ENCODE data around the gene PNLIPRP2.

DNA sequence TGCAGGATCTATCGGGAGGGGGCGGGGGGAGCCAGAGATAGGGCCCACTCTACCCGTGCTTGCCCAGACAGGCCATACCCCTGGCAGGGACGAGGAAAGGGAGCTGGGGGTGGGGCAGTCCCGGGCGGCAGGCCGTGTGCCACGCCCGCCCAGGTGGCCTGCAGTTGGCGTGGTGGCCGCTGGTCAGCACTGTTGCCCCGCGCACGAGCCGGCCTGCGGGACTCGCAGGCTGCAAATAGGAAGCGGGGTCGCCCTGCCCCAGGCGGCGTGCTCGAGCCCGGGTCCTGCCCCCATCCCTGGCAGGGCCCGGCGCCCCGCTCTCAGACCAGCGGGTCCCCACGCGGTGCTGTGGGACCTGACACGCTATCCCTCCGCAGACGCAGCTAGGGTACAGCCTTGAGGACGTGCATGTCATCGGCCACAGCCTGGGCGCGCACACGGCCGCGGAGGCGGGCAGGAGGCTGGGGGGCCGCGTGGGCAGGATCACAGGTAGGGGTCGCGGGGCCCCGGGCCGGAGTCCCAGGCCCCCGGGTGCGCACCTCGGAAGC, 6.7 kb downstream of the PNLIPRP2 start:
- TF ChIP-seq, protein P1, sequence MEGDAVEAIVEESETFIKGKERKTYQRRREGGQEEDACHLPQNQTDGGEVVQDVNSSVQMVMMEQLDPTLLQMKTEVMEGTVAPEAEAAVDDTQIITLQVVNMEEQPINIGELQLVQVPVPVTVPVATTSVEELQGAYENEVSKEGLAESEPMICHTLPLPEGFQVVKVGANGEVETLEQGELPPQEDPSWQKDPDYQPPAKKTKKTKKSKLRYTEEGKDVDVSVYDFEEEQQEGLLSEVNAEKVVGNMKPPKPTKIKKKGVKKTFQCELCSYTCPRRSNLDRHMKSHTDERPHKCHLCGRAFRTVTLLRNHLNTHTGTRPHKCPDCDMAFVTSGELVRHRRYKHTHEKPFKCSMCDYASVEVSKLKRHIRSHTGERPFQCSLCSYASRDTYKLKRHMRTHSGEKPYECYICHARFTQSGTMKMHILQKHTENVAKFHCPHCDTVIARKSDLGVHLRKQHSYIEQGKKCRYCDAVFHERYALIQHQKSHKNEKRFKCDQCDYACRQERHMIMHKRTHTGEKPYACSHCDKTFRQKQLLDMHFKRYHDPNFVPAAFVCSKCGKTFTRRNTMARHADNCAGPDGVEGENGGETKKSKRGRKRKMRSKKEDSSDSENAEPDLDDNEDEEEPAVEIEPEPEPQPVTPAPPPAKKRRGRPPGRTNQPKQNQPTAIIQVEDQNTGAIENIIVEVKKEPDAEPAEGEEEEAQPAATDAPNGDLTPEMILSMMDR (IDR thresholded peaks at IDR 0.05; ENCODE audit: insufficient read depth, low read length, poor library complexity, severe bottlenecking): no peak
- no peak for TF ChIP-seq EZH2phosphoT487 (conservative IDR thresholded peaks at IDR 0.05; ENCODE audit: low read length)
